Spleen (tissue), 11 donors: ENCODE measurements around the gene MIR17HG. TPM values are rescaled to one million over a fixed set of nuclear protein-coding genes. Genes with fewer than 3 reads are reported as not detected.

Source experiments
- DNase-seq: peaks from one replicate; pipeline ENCODE4 v3.0.0-alpha.2; 2020
- H3K27ac ChIP-seq, 8 donors: fragments of 200-600 bp; sonication (generic) in 7 of 8; 1 replicate in 4 of 8; 2 replicates in 4 of 8; pipeline versions ENCODE4 v1.5.0 to v1.8.0; 2016 to 2021; ENCODE audit warnings: inconsistent platforms in 4 of 8, mild to moderate bottlenecking in 4 of 8, moderate library complexity in 1 of 8
- H3K27me3 ChIP-seq, 7 donors: fragments of 200-600 bp; sonication (generic) in 6 of 7; replicated peaks in 1 of 7; 1 replicate in 4 of 7; 2 replicates in 3 of 7; pipeline versions ENCODE4 v1.5.0 to v1.8.0; 2016 to 2021; ENCODE audit warnings: inconsistent platforms in 3 of 7, mild to moderate bottlenecking in 1 of 7
- H3K36me3 ChIP-seq, 6 donors: fragments of 200-600 bp; sonication (generic) in 5 of 6; 1 replicate in 4 of 6; 2 replicates in 2 of 6; pipeline versions ENCODE4 v1.5.0 to v1.8.0; 2016 to 2021; ENCODE audit warnings: inconsistent platforms in 2 of 6
- H3K4me1 ChIP-seq, 6 donors: fragments of 200-600 bp; sonication (generic) in 5 of 6; 1 replicate in 3 of 6; 2 replicates in 3 of 6; pipeline versions ENCODE4 v1.5.0 to v1.8.0; 2016 to 2021; ENCODE audit warnings: inconsistent platforms in 3 of 6
- H3K4me3 ChIP-seq, 8 donors: fragments of 200-600 bp; sonication (generic) in 7 of 8; 1 replicate in 4 of 8; 2 replicates in 4 of 8; pipeline versions ENCODE4 v1.5.0 to v1.8.0; 2016 to 2021; ENCODE audit warnings: inconsistent platforms in 4 of 8, mild to moderate bottlenecking in 4 of 8, moderate library complexity in 2 of 8
- H3K9me3 ChIP-seq, 8 donors: fragments of 200-600 bp; sonication (generic) in 7 of 8; 1 replicate in 4 of 8; 2 replicates in 4 of 8; pipeline versions ENCODE4 v1.5.0 to v1.8.0; 2016 to 2021; ENCODE audit warnings: inconsistent platforms in 4 of 8
- CTCF ChIP-seq, 11 experiments: fragments of 200-600 bp in 7 of 11; fragments of 450-650 bp in 4 of 11; sonication (generic) in 4 of 11; IDR thresholded peaks in 8 of 11; conservative IDR thresholded peaks in 3 of 11; 1 replicate in 7 of 11; 2 replicates in 4 of 11; pipeline versions ENCODE4 v1.4.0 to v1.8.0; 2016 to 2021; ENCODE audit warnings: antibody characterized with exemption in 11 of 11, inconsistent platforms in 4 of 11, mild to moderate bottlenecking in 1 of 11
- POLR2A ChIP-seq, 3 donors: fragments of 450-650 bp; IDR thresholded peaks; one replicate each; pipeline ENCODE4 v1.5.1; 2017; ENCODE audit warnings: antibody characterized with exemption in 3 of 3, mild to moderate bottlenecking in 1 of 3
- POLR2AphosphoS5 ChIP-seq, 3 donors: sonication (generic); formaldehyde crosslinking; IDR thresholded peaks; one replicate each; pipeline ENCODE4 v1.5.1; 2017; ENCODE audit warnings: antibody characterized with exemption in 3 of 3
- WGBS, 5 donors: extraction: QIAGEN DNeasy Blood & Tissue Kit in 3 of 5; methylation state at CpG; one replicate each; pipeline versions ENCODE4 v1.1.5 to v1.1.7; 2013 to 2018; 5-methylcytosine and 5-hydroxymethylcytosine counted together
- intact Hi-C: fragments of 100-400 bp; cut with DNase I; formaldehyde crosslinking; loops from one replicate; pipeline ENCODE4 v1.15.0; 2023; ENCODE audit warnings: low total_unique reads
- polyA plus RNA-seq, 3 donors: library from polyadenylated mRNA; stranded (reverse); fragments of 200-250 nt; gene quantifications; one replicate each; pipeline ENCODE4 v1.2.1, GENCODE V29; 2013
- total RNA-seq, 7 donors: library from RNA; depleted of rRNA in 3 of 7; stranded (reverse); fragments of >200 nt in 3 of 7; fragmentation: NEBNext Ultra II Directional in 4 of 7; extraction: Animal tissue kit (Norgen Biotek cat#: 25700) in 4 of 7; gene quantifications; one replicate each; pipeline versions ENCODE4 v1.1.0 to v1.2.1, GENCODE V29; 2016 to 2021
- donor health status: healthy with polysubstance abuse.
- donor health status: DM: no; HTN: no; CAD: no; lungs with moderate emphysema.
- donor health status: DM: no; HTN: no; CAD: no.
- donor health status: Bipolar disorder and iron deficiency.
- donor health status: healthy.
- donor health status: DM: no; HTN: no; CAD: no.
- donor health status: DM: yes; HTN: yes; CAD: no.

Gene MIR17HG
- total and polyA plus RNA-seq, 10 donors, result 3.7 to 15.0 (median 6.6) TPM

- intact Hi-C loops, result no loop called here
- H3K27ac ChIP-seq, result no peak overlapping the region
- H3K4me1 ChIP-seq, result no peaks in the 10 kb centered on the region
- no peak overlapping the region for H3K4me3 ChIP-seq
- H3K27me3 ChIP-seq, result peaks cover 0 to 58% (median 8%) of the 10 kb centered on the region in 7 donors
- WGBS, 5 donors, result 61 to 88% (median 82%) methylated on average over 2 of the region's 2 CpGs
- H3K36me3 ChIP-seq, result no peaks in the 10 kb centered on the region
- no peak for DNase-seq
- no peaks in the 10 kb centered on the region for H3K9me3 ChIP-seq
- TF ChIP-seq CTCF (IDR thresholded peaks at IDR 0.05 in 8 of 11, conservative IDR thresholded peaks at IDR 0.05 in 3 of 11), result no peak
- TF ChIP-seq POLR2A (IDR thresholded peaks at IDR 0.05), result no peak
Measured at GRCh38 chr13:91389186-91389585, 41.7 kb downstream of the MIR17HG start.

- 86 to 98% (median 95%) methylated on average over 1 of the region's 1 CpG for WGBS, 5 donors
- intact Hi-C loops, result no loop called here
- no peak for TF ChIP-seq CTCF (IDR thresholded peaks at IDR 0.05 in 8 of 11, conservative IDR thresholded peaks at IDR 0.05 in 3 of 11)
- TF ChIP-seq POLR2A (IDR thresholded peaks at IDR 0.05), result no peak
- no peak for TF ChIP-seq POLR2AphosphoS5 (IDR thresholded peaks at IDR 0.05)
Measured at GRCh38 chr13:91397595-91397994, 50.1 kb downstream of the MIR17HG start.

GRCh38 chr13:91398413-91399188, 51.1 kb downstream of the MIR17HG start, which contains the start of gene GPC5:
TSS of gene GPC5 (plus strand) at chr13:91398621.
- peak; percentile 94 for DNase-seq
- no peak within 1 kb of the TSS for H3K27ac ChIP-seq
- no peak for TF ChIP-seq POLR2A (IDR thresholded peaks at IDR 0.05)
- no peak for TF ChIP-seq CTCF (IDR thresholded peaks at IDR 0.05 in 8 of 11, conservative IDR thresholded peaks at IDR 0.05 in 3 of 11)
- TF ChIP-seq POLR2AphosphoS5 (IDR thresholded peaks at IDR 0.05), result peak in 2 of 3 donors; percentile 16 to 45
- H3K4me3 ChIP-seq, result peak within 1 kb of the TSS; percentile 22 to 71 (median 43)
- H3K36me3 ChIP-seq, result no peaks in the 10 kb centered on the region
- intact Hi-C loops, result no loop called here
- WGBS, 5 donors, result 0 to 2% (median 1%) methylated on average over 35 to 76 of the region's 76 CpGs
- peaks cover 0 to 73% (median 49%) of the 10 kb centered on the region in 7 donors for H3K27me3 ChIP-seq
- no peaks in the 10 kb centered on the region for H3K9me3 ChIP-seq
- H3K4me1 ChIP-seq, result peaks cover 7 to 25% (median 20%) of the 10 kb centered on the region in 6 donors

More at GRCh38 chr13:91397595-91397994, 50.1 kb downstream of the MIR17HG start:
- peaks cover 0 to 78% (median 49%) of the 10 kb centered on the region in 7 donors for H3K27me3 ChIP-seq
- no peaks in the 10 kb centered on the region for H3K9me3 ChIP-seq
- H3K4me3 ChIP-seq, result no peak overlapping the region
- H3K4me1 ChIP-seq, result peaks cover 7 to 25% (median 20%) of the 10 kb centered on the region in 6 donors
- H3K27ac ChIP-seq, result no peak overlapping the region
- no peaks in the 10 kb centered on the region for H3K36me3 ChIP-seq
- DNase-seq, result no peak
